Measurements from ENCODE around the gene JAG2.
"Not testable (repeated sequence)": the region's sequence is repeated elsewhere in the genome, so short reads cannot be mapped to it uniquely, and the experiment has no call there.

JAG2 gene

DNA sequence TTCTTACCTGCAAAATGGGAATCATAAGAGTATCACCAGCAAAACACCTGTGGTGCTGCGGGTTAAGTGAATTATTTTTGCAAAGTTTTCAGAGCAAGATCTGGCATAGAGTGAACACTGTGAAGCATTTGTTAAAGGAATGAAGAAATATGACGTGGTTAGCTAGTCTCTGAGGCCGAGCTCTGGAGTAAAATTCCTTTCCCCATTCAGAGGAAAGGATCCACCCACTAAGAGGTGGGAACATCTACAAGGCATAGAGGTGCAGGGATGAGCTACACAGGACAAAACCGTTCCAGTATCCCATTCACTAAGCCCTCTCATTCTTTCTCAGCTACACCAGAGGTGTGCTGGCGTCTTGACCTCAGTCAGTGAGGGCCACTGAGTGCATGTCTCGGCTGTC lies 48.5 kb downstream of the JAG2 start:
- DNase-seq (ENCODE audit: low read depth in 1 of 2, low spot score in 1 of 2): no peak

- DNase-seq (ENCODE audit: low read depth in 1 of 2, low spot score in 1 of 2): no peak
These were observed 49.1 kb downstream of the JAG2 start for GRCh38 chr14:105119408-105120025.

GRCh38 chr14:105118646-105119407 lies 49.7 kb downstream of the JAG2 start:
- no peak for DNase-seq (ENCODE audit: low read depth in 1 of 2, low spot score in 1 of 2)

DNA sequence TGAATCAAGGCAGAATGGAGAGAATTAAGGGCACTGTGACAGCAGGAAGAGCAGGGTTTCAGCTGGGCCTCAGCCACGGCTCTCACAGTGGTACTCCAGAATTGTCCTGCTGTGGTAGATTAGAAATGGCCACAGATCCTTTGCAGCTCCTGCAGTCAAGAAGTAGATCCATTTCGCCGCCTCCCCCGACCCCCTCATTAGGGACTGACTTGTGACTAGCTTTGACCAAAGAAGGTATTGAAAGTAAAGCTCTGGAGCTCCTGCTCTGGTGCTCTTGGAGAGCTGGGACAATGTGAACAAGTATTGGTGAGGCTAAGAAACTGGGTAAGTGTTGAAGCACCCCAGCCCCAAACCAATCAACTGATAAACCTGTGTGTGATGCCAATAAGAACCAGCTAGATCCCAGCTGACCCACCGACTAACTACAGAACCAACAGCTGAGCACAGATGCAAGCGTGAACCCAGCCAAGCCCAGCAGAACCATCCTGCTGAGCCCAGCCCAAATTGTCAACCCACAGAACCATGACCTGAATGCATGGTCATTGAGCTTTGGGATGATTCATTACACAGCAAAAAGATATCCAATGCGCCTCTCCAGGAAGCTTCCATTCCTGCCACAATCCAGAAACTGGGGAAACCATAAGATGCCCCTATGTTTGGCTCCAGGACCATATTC lies 50.7 kb downstream of the JAG2 start:
- no peak for DNase-seq (ENCODE audit: low read depth in 1 of 2, low spot score in 1 of 2)

DNA sequence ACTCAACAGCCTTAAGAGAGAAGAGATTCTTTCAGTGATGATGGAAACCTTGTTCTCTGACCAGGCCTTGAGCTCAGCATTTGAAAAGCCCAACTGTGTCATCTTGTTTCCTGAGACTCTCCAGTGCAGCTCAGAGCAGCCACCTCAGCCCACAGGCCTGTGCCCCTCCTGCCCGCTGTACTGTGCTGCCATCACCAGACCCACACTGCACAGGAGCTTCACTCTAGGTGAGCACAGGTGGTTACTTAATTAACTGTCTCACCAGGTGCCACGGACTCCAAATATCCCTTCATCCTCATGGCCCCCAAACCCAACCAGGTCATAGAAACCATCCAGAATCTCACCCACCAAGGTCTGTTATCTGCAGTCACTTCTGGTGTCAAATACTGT lies 51.3 kb downstream of the JAG2 start:
- DNase-seq (ENCODE audit: low read depth in 1 of 2, low spot score in 1 of 2): no peak

- no peak for DNase-seq (ENCODE audit: low read depth in 1 of 2, low spot score in 1 of 2)
These were observed 51.9 kb downstream of the JAG2 start for GRCh38 chr14:105116451-105117256.

DNA sequence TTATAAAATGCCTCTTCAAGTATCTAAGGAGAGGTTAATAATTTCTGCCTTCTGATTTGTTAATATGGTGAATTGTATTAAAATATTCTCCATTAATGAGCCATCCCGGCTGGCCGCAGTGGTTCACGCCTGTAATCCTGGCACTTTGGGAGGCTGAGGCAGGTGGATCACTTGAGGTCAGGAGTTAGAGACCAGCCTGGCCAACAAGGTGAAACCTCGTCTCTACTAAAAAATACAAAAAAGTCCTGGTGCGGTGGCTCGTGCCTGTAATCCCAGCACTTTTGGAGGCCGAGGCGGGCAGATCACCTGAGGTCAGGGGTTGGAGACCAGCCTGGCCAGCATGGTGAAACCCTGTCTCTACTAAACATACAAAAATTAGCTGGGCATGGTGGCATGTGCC lies 59.3 kb downstream of the JAG2 start:
- not testable (repeated sequence) for DNase-seq (ENCODE audit: low read depth in 1 of 2, low spot score in 1 of 2)

DNA sequence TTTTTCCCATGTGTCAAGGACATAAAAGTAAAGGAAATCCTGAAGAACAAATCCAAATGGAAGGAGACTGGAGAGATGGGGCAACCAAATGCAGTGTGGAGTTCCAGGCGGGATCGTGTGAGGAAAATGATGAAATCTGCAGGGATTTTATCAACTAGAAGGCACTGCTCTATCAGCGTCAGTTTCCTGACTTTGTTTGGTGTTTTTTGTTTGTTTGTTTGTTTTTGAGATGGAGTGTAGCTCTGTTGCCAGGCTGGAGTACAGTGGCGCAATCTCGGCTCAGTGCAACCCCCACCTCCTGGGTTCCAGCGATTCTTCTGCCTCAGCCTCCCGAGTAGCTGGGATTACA lies 60.1 kb downstream of the JAG2 start:
- no peak for DNase-seq (ENCODE audit: low read depth in 1 of 2, low spot score in 1 of 2)

DNA sequence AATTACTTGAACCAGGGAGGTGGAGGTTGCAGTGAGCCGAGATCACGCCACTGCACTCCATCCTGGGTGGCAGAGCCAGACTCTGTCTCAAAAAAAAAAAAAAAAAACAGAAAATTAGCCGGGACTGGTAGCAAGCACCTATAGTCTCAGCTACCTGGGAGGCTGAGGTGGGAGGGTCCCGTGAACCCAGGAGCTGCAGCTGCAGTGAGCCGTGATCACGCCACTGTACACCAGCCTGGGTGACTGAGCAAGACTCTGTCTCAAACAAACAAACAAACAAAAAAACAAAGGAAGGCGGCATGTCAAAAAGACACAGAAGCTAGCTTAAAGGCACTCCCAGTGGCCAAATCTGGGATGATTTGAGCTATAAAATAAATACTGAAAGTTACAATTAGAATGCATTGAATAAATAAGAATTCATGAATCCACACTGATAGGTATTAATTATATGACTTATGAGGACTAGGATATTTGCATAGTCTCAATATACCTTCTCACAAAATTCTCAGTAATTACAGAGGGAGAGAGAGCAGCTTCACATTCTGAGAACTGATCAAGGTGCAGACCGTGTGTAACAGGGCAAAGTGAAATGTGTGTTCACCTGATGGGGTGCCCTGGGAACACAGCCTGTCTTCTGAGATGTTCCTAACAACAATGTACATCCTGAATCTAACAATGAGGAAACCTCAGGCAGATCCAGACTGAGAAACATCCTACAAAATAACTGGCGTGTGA lies 60.6 kb downstream of the JAG2 start:
- DNase-seq (ENCODE audit: low read depth in 1 of 2, low spot score in 1 of 2): no peak

GRCh38 chr14:105107351-105107750 lies 61.2 kb downstream of the JAG2 start:
- no peak for DNase-seq (ENCODE audit: low read depth in 1 of 2, low spot score in 1 of 2)

GRCh38 chr14:105105158-105105557 lies 63.4 kb downstream of the JAG2 start:
- DNase-seq (ENCODE audit: low read depth in 1 of 2, low spot score in 1 of 2): no peak

DNA sequence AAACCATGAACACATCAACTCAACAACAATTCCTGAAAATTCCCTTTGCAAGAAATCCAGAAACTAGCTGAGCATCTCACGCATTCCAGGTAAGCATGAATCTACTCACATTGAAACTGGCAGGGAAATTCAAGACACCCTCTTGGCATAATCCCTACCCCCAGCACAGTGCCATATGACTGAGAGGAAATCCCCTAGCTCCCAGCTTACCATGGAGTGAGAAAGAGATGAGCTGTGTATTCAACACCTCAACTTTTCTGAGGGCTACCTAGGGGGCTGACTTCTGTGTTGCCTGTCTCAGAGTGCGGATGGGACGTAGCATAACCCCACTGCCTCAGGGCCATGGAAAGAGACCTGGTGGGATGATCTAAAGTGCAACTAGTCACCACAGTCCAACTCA lies 65.7 kb downstream of the JAG2 start:
- DNase-seq (ENCODE audit: low read depth in 1 of 2, low spot score in 1 of 2): no peak

DNA sequence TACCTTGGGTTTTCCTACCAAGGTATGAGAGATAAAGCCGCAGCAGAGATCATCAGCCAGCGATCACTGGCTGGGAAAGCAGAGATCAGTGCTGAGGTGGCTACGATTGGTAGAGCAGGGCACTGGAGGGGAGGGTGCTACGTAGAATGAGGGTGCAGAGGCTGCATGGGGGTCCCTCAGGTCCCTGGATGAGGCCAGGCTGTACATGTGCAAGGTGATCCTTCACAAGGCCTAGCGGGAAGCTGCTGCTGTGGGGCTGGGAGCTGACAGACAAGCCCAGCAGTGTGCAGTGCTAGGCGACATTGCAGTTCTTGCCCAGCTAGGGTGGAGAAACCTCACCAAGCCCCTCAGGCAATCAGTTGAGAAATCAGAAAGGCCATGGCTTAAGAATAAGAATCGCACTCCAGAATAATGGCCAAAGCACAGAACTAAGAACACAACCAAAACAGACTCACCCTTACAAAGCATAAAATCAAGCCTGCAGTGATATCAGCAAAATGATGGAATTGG lies 66.2 kb downstream of the JAG2 start:
- DNase-seq (ENCODE audit: low read depth in 1 of 2, low spot score in 1 of 2): no peak

GRCh38 chr14:105100910-105101309 lies 67.7 kb downstream of the JAG2 start:
- DNase-seq (ENCODE audit: low read depth in 1 of 2, low spot score in 1 of 2): no peak

DNA sequence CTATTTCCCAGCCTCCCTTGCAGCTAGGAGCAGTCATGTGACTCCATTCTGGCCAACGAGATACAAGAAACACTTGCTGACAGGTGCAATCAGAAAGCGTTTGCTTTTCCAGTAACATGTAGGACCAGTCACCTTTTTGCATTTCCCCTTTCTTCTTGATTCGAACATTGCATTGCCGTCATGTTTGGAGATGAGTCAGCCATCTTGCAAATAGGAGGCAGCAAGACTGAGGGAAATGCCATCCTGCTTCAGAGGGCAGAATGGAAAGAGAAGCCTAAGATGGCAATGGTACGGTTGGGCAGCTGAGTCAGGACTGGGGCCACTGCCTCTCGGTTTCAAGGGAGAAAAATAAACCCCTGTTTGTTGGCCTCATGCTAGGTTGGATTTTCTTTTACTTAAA lies 68.8 kb downstream of the JAG2 start:
- DNase-seq (ENCODE audit: low read depth in 1 of 2, low spot score in 1 of 2): no peak

DNA sequence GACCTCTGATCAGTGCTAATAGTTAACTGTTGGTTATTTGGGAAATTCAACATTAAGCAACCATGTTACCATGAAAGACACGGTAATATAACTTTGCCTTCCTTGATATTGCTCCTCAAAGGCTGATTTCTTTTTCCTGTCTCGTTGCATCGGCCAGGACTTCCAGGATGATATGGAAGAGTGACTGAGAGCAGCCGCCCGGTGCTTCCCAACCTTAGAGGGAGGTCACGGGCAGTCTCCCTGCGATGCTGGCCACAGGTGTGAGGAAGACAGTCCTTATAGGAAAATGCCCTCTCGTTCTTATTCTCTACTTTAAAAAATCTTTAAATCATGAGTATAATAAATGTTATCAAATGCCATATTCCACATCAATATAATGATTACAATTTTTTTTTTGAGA lies 70.3 kb downstream of the JAG2 start:
- no peak for DNase-seq (ENCODE audit: low read depth in 1 of 2, low spot score in 1 of 2)

GRCh38 chr14:105097794-105098127 lies 70.8 kb downstream of the JAG2 start:
- DNase-seq (ENCODE audit: low read depth in 1 of 2, low spot score in 1 of 2): no peak

- no peak for DNase-seq (ENCODE audit: low read depth in 1 of 2, low spot score in 1 of 2)
These were observed 72.2 kb downstream of the JAG2 start for GRCh38 chr14:105096206-105096875.

- no peak for DNase-seq (ENCODE audit: low read depth in 1 of 2, low spot score in 1 of 2)
These were observed 73.3 kb downstream of the JAG2 start for GRCh38 chr14:105095236-105095805.

Measured in activated T-helper 1 cell treated with anti-CD3 and anti-CD28 coated beads, Interleukin-2, amount 50 U/mL, for 16 hours (primary cell).